ENCODE measurements around the gene DYNC1LI1.
"Not testable (repeated sequence)": the region's sequence is repeated elsewhere in the genome, so short reads cannot be mapped to it uniquely, and the experiment has no call there.

DYNC1LI1 gene

GRCh38 chr3:32531010-32531647, 39.5 kb downstream of the DYNC1LI1 start:
- DNase-seq (ENCODE audit: low spot score) = no peak

- no peak for DNase-seq (ENCODE audit: low spot score)
These were observed 44.9 kb downstream of the DYNC1LI1 start for GRCh38 chr3:32525720-32526119.

- no peak for DNase-seq (ENCODE audit: low spot score)
These were observed 48.0 kb downstream of the DYNC1LI1 start for GRCh38 chr3:32522682-32523081.

- not testable (repeated sequence) for DNase-seq (ENCODE audit: low spot score)
These were observed 51.7 kb downstream of the DYNC1LI1 start for GRCh38 chr3:32518921-32519320.

- not testable (repeated sequence) for DNase-seq (ENCODE audit: low spot score)
These were observed 53.9 kb downstream of the DYNC1LI1 start for GRCh38 chr3:32516751-32517150.

GRCh38 chr3:32511005-32511404, 59.7 kb downstream of the DYNC1LI1 start:
- DNase-seq (ENCODE audit: low spot score) = no peak

- DNase-seq (ENCODE audit: low spot score) = peak; percentile 78
These were observed 60.5 kb downstream of the DYNC1LI1 start for GRCh38 chr3:32510075-32510724.

- DNase-seq (ENCODE audit: low spot score) = no peak
These were observed 61.9 kb downstream of the DYNC1LI1 start for GRCh38 chr3:32508711-32509110.

GRCh38 chr3:32506466-32506865, 64.2 kb downstream of the DYNC1LI1 start:
- DNase-seq (ENCODE audit: low spot score) = no peak

GRCh38 chr3:32502946-32503286, 67.7 kb downstream of the DYNC1LI1 start:
- no peak for DNase-seq (ENCODE audit: low spot score)

- DNase-seq (ENCODE audit: low spot score) = peak; percentile 80
These were observed 68.3 kb downstream of the DYNC1LI1 start, which contains the start of gene CMTM6 for GRCh38 chr3:32502118-32502945. Gene CMTM6 (minus strand): TSS chr3:32502852. CDS start chr3:32502745, 107 bp downstream.

- no peak for DNase-seq (ENCODE audit: low spot score)
These were observed 68.9 kb downstream of the DYNC1LI1 start for GRCh38 chr3:32501783-32502117.

- DNase-seq (ENCODE audit: low spot score) = peak; percentile 38
These were observed 69.5 kb downstream of the DYNC1LI1 start for GRCh38 chr3:32500880-32501782.

- DNase-seq (ENCODE audit: low spot score) = no peak
These were observed 70.4 kb downstream of the DYNC1LI1 start for GRCh38 chr3:32500231-32500630.

- DNase-seq (ENCODE audit: low spot score) = no peak
These were observed 71.1 kb downstream of the DYNC1LI1 start for GRCh38 chr3:32499585-32499984.

- no peak for DNase-seq (ENCODE audit: low spot score)
These were observed 71.7 kb downstream of the DYNC1LI1 start for GRCh38 chr3:32498992-32499391.

GRCh38 chr3:32498252-32498651, 72.4 kb downstream of the DYNC1LI1 start:
- no peak for DNase-seq (ENCODE audit: low spot score)

GRCh38 chr3:32495609-32496008, 75.0 kb downstream of the DYNC1LI1 start:
- no peak for DNase-seq (ENCODE audit: low spot score)

GRCh38 chr3:32495085-32495484, 75.6 kb downstream of the DYNC1LI1 start:
- DNase-seq (ENCODE audit: low spot score) = no peak

- no peak for DNase-seq (ENCODE audit: low spot score)
These were observed 76.9 kb downstream of the DYNC1LI1 start for GRCh38 chr3:32493437-32494414.
